ENCODE measurements around the gene THSD4. TPM values are rescaled to one million over a fixed set of nuclear protein-coding genes. Genes with fewer than 3 reads are reported as not detected.

Gene THSD4
- total and polyA plus RNA-seq, 4 donors, result 6.0 to 42.4 (median 18.5) TPM

- Histone ChIP-seq H3K9me3 (ENCODE audit: control insufficient read depth in 4 of 4, insufficient read depth in 3 of 4, low read length in 3 of 4) (no peaks in the 10 kb centered on the region), H3K4me1 (ENCODE audit: control insufficient read depth in 5 of 5, insufficient read depth in 5 of 5, low read length in 5 of 5) (peaks cover 0 to 20% (median 6%) of the 10 kb centered on the region in 5 donors), H3K27ac (ENCODE audit: low read depth in 1 of 2, low read length in 1 of 2) (no peak overlapping the region), H3K36me3 (ENCODE audit: control insufficient read depth in 4 of 4, insufficient read depth in 4 of 4, low read length in 4 of 4) (no peaks in the 10 kb centered on the region), H3K27me3 (ENCODE audit: control insufficient read depth in 3 of 3, insufficient read depth in 3 of 3, low read length in 2 of 3) (no peaks in the 10 kb centered on the region), H3K4me3 (no peak overlapping the region), H3K9ac (ENCODE audit: insufficient read depth in 1 of 2, low read length in 2 of 2) (no peak overlapping the region)
- no peak for ATAC-seq (ENCODE audit: insufficient read depth, low FRiP score)
- no peak for DNase-seq
- TF ChIP-seq, protein P1, sequence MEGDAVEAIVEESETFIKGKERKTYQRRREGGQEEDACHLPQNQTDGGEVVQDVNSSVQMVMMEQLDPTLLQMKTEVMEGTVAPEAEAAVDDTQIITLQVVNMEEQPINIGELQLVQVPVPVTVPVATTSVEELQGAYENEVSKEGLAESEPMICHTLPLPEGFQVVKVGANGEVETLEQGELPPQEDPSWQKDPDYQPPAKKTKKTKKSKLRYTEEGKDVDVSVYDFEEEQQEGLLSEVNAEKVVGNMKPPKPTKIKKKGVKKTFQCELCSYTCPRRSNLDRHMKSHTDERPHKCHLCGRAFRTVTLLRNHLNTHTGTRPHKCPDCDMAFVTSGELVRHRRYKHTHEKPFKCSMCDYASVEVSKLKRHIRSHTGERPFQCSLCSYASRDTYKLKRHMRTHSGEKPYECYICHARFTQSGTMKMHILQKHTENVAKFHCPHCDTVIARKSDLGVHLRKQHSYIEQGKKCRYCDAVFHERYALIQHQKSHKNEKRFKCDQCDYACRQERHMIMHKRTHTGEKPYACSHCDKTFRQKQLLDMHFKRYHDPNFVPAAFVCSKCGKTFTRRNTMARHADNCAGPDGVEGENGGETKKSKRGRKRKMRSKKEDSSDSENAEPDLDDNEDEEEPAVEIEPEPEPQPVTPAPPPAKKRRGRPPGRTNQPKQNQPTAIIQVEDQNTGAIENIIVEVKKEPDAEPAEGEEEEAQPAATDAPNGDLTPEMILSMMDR (IDR thresholded peaks at IDR 0.05; ENCODE audit: control extremely low read depth, extremely low read depth), result no peak
- WGBS, 2 donors, result 42 to 56% methylated on average over 1 of the region's 1 CpG
These were observed 547.0 kb downstream of the THSD4 start for GRCh38 chr15:71662306-71662705.

DNA sequence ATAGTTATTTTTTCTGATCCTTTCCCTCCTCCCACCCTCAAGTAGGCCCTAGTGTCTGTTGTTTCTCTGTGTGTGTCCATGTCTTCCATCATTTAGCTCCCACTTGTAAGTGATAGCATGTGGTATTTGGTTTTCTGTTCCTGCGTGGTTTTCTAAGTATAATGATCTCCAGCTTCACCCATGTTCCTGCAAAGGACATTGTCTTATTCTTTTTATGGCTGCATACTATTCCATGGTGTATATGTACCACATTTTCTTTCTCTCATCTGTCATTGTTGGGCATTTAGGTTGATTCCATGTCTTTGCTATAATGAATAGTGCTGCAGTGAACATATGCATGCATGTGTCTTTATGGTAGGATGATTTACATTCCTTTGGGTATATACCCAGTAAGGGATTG is 549.4 kb downstream of the THSD4 start:
- Histone ChIP-seq H3K36me3 (ENCODE audit: control insufficient read depth in 4 of 4, insufficient read depth in 4 of 4, low read length in 4 of 4) (no peaks in the 10 kb centered on the region), H3K9me3 (ENCODE audit: control insufficient read depth in 4 of 4, insufficient read depth in 3 of 4, low read length in 3 of 4) (no peaks in the 10 kb centered on the region), H3K9ac (ENCODE audit: insufficient read depth in 1 of 2, low read length in 2 of 2) (no peak overlapping the region), H3K27me3 (ENCODE audit: control insufficient read depth in 3 of 3, insufficient read depth in 3 of 3, low read length in 2 of 3) (no peaks in the 10 kb centered on the region), H3K4me3 (no peak overlapping the region), H3K4me1 (ENCODE audit: control insufficient read depth in 5 of 5, insufficient read depth in 5 of 5, low read length in 5 of 5) (peaks cover 0 to 43% (median 11%) of the 10 kb centered on the region in 5 donors), H3K27ac (ENCODE audit: low read depth in 1 of 2, low read length in 1 of 2) (no peak overlapping the region)
- TF ChIP-seq, protein P1 (IDR thresholded peaks at IDR 0.05; ENCODE audit: control extremely low read depth, extremely low read depth), result no peak
- ATAC-seq (ENCODE audit: insufficient read depth, low FRiP score), result no peak
- WGBS, 2 donors, result 97 to 100% methylated on average over 1 of the region's 1 CpG
- no peak for DNase-seq

GRCh38 chr15:71666763-71667620 is 551.7 kb downstream of the THSD4 start:
- H3K27me3 ChIP-seq (ENCODE audit: control insufficient read depth in 3 of 3, insufficient read depth in 3 of 3, low read length in 2 of 3), result no peaks in the 10 kb centered on the region
- H3K4me3 ChIP-seq, result no peak overlapping the region
- H3K9ac ChIP-seq (ENCODE audit: insufficient read depth in 1 of 2, low read length in 2 of 2), result no peak overlapping the region
- H3K4me1 ChIP-seq (ENCODE audit: control insufficient read depth in 5 of 5, insufficient read depth in 5 of 5, low read length in 5 of 5), result peaks cover 0 to 41% (median 7%) of the 10 kb centered on the region in 5 donors
- ATAC-seq (ENCODE audit: insufficient read depth, low FRiP score) (no peak), DNase-seq (peak; percentile 79 to 94 (median 93))
- H3K36me3 ChIP-seq (ENCODE audit: control insufficient read depth in 4 of 4, insufficient read depth in 4 of 4, low read length in 4 of 4), result no peaks in the 10 kb centered on the region
- H3K27ac ChIP-seq (ENCODE audit: low read depth in 1 of 2, low read length in 1 of 2), result no peak overlapping the region
- TF ChIP-seq, protein P1 (IDR thresholded peaks at IDR 0.05; ENCODE audit: control extremely low read depth, extremely low read depth), result no peak
- H3K9me3 ChIP-seq (ENCODE audit: control insufficient read depth in 4 of 4, insufficient read depth in 3 of 4, low read length in 3 of 4), result no peaks in the 10 kb centered on the region

All from lung (tissue), 12 donors.